Brain microvascular endothelial cell (primary cell): ENCODE results near the gene LCNL1.
"Not testable (repeated sequence)": the region's sequence is repeated elsewhere in the genome, so short reads cannot be mapped to it uniquely, and the experiment has no call there.

ENCODE experiments used
- DNase-seq: peaks from one replicate; pipeline ENCODE4 v3.0.0-alpha.2; 2020
- H3K27ac ChIP-seq: fragments of 250-450 bp; sonication (Bioruptor Pico); 2 replicates; pipeline ENCODE4 v1.5.1; 2020; ENCODE audit warnings: mild to moderate bottlenecking, moderate library complexity
- H3K27me3 ChIP-seq: fragments of 250-450 bp; sonication (Bioruptor Pico); replicated peaks from 2 replicates; pipeline ENCODE4 v1.5.1; 2020; ENCODE audit warnings: mild to moderate bottlenecking
- H3K36me3 ChIP-seq: fragments of 250-450 bp; sonication (Bioruptor Pico); replicated peaks from 2 replicates; pipeline ENCODE4 v1.5.1; 2020; ENCODE audit warnings: mild to moderate bottlenecking
- H3K4me3 ChIP-seq: 2 replicates; pipeline ENCODE4 v1.5.1; 2011; ENCODE audit warnings: low read depth, mild to moderate bottlenecking, control low read depth, low read length, moderate library complexity
- in situ Hi-C: cut with HindIII; loops from 2 replicates; pipeline ENCODE4 v1.10.0; 2017; ENCODE audit warnings: low sequenced_read_pairs, low pct_ligation_motif_present
- TF ChIP-seq, protein P1 (sequence below): IDR thresholded peaks from 2 replicates; pipeline ENCODE4 v1.5.1; 2011; ENCODE audit warnings: low read depth, mild to moderate bottlenecking, moderate library complexity, low read length, control low read depth, inconsistent platforms; ENCODE audit errors: missing control alignments

Gene LCNL1

DNA sequence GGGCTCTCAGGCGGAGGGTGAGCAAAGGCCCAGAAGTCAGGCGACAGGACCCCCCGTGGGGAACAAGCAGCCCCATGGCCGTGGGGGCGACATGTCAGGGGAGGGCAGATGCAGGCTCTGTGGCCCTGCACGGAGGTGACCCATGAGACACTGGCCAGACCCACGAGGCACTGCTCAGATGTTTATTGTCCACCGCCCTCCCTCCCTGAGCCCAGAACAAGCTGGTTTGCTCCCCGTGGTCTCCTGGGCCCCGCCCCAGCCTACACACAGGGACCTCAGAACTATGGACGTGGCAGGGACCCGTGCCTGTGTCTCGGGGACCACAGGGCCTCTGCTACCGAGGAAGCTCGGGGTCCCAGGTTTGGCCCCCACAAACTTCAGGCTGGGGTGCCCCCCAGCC lies 47.2 kb downstream of the LCNL1 start:
- no peak for DNase-seq
- H3K27ac ChIP-seq, result no peak overlapping the region
- TF ChIP-seq, protein P1, sequence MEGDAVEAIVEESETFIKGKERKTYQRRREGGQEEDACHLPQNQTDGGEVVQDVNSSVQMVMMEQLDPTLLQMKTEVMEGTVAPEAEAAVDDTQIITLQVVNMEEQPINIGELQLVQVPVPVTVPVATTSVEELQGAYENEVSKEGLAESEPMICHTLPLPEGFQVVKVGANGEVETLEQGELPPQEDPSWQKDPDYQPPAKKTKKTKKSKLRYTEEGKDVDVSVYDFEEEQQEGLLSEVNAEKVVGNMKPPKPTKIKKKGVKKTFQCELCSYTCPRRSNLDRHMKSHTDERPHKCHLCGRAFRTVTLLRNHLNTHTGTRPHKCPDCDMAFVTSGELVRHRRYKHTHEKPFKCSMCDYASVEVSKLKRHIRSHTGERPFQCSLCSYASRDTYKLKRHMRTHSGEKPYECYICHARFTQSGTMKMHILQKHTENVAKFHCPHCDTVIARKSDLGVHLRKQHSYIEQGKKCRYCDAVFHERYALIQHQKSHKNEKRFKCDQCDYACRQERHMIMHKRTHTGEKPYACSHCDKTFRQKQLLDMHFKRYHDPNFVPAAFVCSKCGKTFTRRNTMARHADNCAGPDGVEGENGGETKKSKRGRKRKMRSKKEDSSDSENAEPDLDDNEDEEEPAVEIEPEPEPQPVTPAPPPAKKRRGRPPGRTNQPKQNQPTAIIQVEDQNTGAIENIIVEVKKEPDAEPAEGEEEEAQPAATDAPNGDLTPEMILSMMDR, result no peak
- in situ Hi-C loops, result loop anchor here (25.0 kb wide), 2 partner anchors 93 to 218 kb away; partner anchors contain the start of genes C8G, FBXW5 and RABL6
- H3K4me3 ChIP-seq, result no peak overlapping the region
- no peaks in the 10 kb centered on the region for H3K27me3 ChIP-seq
- no peaks in the 10 kb centered on the region for H3K36me3 ChIP-seq

DNA sequence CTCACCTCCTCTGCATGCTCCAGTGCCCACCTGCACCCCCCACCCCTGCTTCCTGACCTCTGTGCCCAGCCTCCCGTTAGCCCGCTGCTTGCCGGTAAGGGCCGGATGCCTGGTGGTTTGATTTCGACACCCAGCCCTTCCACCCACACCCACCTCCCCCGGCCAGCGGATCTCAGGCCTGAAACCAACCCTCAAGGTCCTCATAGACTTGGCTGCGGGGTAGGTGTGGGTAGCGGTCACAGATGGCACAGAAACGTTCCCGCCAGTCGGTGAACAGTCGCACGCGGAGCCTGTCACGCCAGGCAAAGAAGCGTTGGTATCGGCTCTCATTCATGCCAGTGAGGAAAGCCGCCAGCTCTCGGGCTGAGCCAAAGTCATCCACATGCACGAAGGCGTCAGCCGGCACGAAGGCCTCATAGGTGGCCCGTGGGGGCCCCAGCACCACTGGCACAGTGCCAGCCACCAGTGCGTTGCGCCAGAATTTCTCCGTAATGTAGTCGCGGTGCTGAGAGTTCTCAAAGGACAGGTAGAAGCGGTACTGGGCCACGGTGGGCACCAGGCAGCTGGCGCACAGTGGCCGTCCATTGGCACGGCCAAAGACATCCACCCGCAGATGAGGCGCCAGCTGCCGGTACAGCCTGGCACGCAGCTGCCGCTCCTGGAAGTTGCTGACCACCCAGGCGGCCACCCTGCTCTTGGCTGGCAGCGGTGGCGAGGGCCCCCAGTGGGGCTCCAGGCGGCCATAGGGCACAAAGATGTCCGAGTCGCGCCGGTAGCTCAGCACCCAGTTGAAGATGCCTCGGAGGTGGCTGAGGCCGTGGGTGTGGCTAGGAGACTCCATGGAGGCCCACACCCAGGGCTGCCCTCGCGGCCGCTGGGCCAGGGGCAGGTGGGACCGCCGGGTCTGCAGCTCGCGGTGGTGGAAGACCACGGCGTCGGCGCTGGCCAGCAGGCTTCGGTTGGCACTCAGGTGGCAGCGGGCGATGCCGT lies 48.0 kb downstream of the LCNL1 start:
- Histone ChIP-seq H3K27ac (no peak overlapping the region), H3K4me3 (no peak overlapping the region), H3K27me3 (no peaks in the 10 kb centered on the region), H3K36me3 (no peaks in the 10 kb centered on the region)
- in situ Hi-C loops, result loop anchor here (25.0 kb wide), 2 partner anchors 94 to 219 kb away; partner anchors contain the start of genes C8G, FBXW5 and RABL6
- DNase-seq, result no peak
- TF ChIP-seq, protein P1, result no peak

DNA sequence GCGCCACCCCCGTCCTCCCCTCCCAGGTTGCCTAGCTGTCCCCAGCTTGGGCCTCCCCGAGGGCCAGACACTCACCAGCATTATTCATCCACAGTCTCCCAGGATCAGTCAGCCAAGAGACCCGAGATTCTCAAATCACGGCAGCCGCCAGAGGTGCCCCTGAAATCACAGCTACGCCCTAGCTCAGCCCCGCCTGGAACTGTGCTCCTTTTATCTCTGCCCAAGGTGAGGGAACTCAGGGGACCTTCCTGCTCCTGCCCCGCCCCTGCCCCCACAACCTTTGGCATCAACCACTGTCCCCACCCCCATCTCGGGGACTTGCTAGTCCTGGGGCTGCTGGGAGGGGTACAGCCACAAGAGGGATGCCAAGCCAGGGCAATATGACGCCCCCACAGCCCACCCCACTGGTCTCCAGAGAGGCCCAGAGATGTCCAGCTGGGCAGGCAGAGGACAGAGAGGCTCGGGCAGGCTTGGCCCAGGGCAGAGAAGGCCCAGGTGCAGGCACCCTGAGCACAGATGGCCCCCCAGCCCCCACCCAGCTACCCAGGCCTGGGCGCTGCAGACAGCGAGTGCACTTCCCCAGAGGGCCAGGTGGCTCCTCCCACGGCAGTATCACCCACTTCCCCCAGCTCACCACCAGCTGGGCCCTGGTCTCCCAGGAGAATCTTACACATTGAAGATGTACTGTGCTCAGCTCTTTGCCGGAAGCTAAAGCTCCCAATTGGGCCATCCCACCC lies 49.3 kb downstream of the LCNL1 start, which contains the start of gene FUT7:
FUT7 (minus strand) TSS at position 185 of the 737 bp plus-strand sequence; CDS start at position 88, 97 bp downstream.
- Histone ChIP-seq H3K27me3 (no peaks in the 10 kb centered on the region), H3K36me3 (no peaks in the 10 kb centered on the region), H3K4me3 (no peak within 1 kb of the TSS), H3K27ac (no peak within 1 kb of the TSS)
- DNase-seq, result no peak
- in situ Hi-C loops, result loop anchor here (25.0 kb wide), 2 partner anchors 95 to 220 kb away; partner anchors contain the start of genes C8G, FBXW5 and RABL6
- TF ChIP-seq, protein P1, result no peak

DNA sequence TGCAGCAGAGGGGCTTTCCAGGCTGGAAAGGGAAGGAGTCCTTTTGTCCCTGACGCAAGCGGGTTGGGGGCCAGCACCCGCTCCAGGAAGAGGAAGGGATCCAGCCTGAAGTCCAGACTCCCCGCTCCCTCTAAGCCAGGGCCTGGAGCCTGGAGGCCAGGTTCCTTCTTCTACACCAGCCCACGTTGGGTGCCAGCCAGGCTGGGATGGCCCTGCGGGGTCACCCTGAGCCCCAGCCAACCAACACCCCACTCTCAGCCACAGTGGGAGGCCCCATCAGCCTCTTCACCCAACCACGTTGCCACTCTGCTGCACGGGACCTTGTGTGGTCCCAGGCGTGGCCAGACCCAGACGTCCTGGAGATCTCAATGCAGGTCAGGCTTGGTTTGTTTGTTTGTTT lies 50.1 kb downstream of the LCNL1 start:
- Histone ChIP-seq H3K27me3 (no peaks in the 10 kb centered on the region), H3K36me3 (no peaks in the 10 kb centered on the region), H3K4me3 (no peak overlapping the region), H3K27ac (no peak overlapping the region)
- TF ChIP-seq, protein P1, result no peak
- in situ Hi-C loops, result loop anchor here (25.0 kb wide), 2 partner anchors 96 to 221 kb away; partner anchors contain the start of genes C8G, FBXW5 and RABL6
- DNase-seq, result no peak

DNA sequence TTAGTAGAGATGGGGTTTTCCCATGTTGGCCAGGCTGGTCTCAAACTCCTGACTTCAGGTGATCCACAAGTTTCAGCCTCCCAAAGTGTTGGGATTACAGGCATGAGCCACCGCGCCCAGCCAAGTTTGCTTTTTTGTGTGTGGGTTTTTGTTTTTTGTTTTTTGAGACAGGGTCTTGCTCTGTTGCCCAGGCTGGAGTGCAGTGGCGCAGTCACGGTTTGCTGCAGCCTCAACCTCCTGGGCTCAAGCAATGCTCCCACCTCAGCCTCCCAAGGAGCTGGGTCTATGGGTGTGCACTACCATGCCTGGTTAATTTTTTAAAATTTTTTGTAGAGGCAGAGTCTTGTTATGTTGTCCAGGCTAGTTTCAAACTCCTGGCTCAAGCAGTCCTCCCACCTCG lies 50.7 kb downstream of the LCNL1 start:
- in situ Hi-C loops, result loop anchor here (25.0 kb wide), 2 partner anchors 96 to 221 kb away; partner anchors contain the start of genes C8G, FBXW5 and RABL6
- not testable (repeated sequence) for H3K27ac ChIP-seq, H3K27me3 ChIP-seq, DNase-seq, H3K4me3 ChIP-seq, H3K36me3 ChIP-seq
